H9 (cell line): ENCODE measurements around the gene RPL22L1. TPM values are rescaled to one million over a fixed set of nuclear protein-coding genes. Genes with fewer than 3 reads are reported as not detected.

Source experiments
- DNase-seq: peaks from one replicate; pipeline ENCODE4 v3.0.0-alpha.2; 2017
- H2AFZ ChIP-seq: one replicate; pipeline ENCODE4 v1.6.1; 2013; ENCODE audit warnings: mild to moderate bottlenecking, low read length, control low read depth, moderate library complexity
- H2AK5ac ChIP-seq: 2 replicates; pipeline ENCODE4 v1.6.1; 2013; ENCODE audit warnings: low read length, control low read depth, mixed read lengths; ENCODE audit not compliant: insufficient read length
- H2BK120ac ChIP-seq: one replicate; pipeline ENCODE4 v1.6.1; 2013; ENCODE audit warnings: low read depth, mild to moderate bottlenecking, low read length, control low read depth, inconsistent platforms; ENCODE audit not compliant: poor library complexity, severe bottlenecking
- H2BK12ac ChIP-seq: 2 replicates; pipeline ENCODE4 v1.6.1; 2013; ENCODE audit warnings: low read length, control low read depth, mixed read lengths, low read depth; ENCODE audit not compliant: insufficient read length
- H2BK15ac ChIP-seq: 2 replicates; pipeline ENCODE4 v1.6.1; 2013; ENCODE audit warnings: low read depth, low read length, control low read depth
- H2BK20ac ChIP-seq: one replicate; pipeline ENCODE4 v1.6.1; 2013; ENCODE audit warnings: low read depth, mild to moderate bottlenecking, low read length, control low read depth, inconsistent platforms; ENCODE audit not compliant: poor library complexity, severe bottlenecking
- H2BK5ac ChIP-seq: 2 replicates; pipeline ENCODE4 v1.6.1; 2013; ENCODE audit warnings: low read length, control low read depth, mixed read lengths; ENCODE audit not compliant: insufficient read length
- H3K14ac ChIP-seq: 2 replicates; pipeline ENCODE4 v1.6.1; 2013; ENCODE audit warnings: low read length, control low read depth; ENCODE audit not compliant: insufficient read depth
- H3K18ac ChIP-seq: 2 replicates; pipeline ENCODE4 v1.6.1; 2013; ENCODE audit warnings: low read depth, mild to moderate bottlenecking, mixed read lengths, low read length, control low read depth; ENCODE audit not compliant: insufficient read length
- H3K23ac ChIP-seq: 2 replicates; pipeline ENCODE4 v1.6.1; 2013; ENCODE audit warnings: low read length, control low read depth, mixed read lengths, low read depth; ENCODE audit not compliant: insufficient read length
- H3K23me2 ChIP-seq: 2 replicates; pipeline ENCODE4 v1.6.1; 2013; ENCODE audit warnings: low read depth, mild to moderate bottlenecking, mixed read lengths, low read length, control low read depth; ENCODE audit not compliant: insufficient read length, poor library complexity, severe bottlenecking
- H3K27ac ChIP-seq: 2 replicates; pipeline ENCODE4 v1.5.1; 2013; ENCODE audit warnings: low read length, control low read depth, mixed read lengths, low read depth; ENCODE audit not compliant: insufficient read length
- H3K27me3 ChIP-seq: 2 replicates; pipeline ENCODE4 v1.6.1; 2013; ENCODE audit warnings: low read length, control low read depth, inconsistent platforms; ENCODE audit not compliant: insufficient read depth
- H3K4ac ChIP-seq: 2 replicates; pipeline ENCODE4 v1.6.1; 2013; ENCODE audit warnings: low read depth, mild to moderate bottlenecking, control low read depth, inconsistent platforms, low read length, moderate library complexity
- H3K4me1 ChIP-seq: 2 replicates; pipeline ENCODE4 v1.6.1; 2013; ENCODE audit warnings: low read length, control low read depth, inconsistent platforms; ENCODE audit not compliant: insufficient read depth
- H3K4me2 ChIP-seq: 2 replicates; pipeline ENCODE4 v1.6.1; 2013; ENCODE audit warnings: low read length, control low read depth, mixed read lengths; ENCODE audit not compliant: insufficient read length, insufficient read depth
- H3K56ac ChIP-seq: 2 replicates; pipeline ENCODE4 v1.6.1; 2013; ENCODE audit warnings: low read depth, mild to moderate bottlenecking, mixed read lengths, low read length, control low read depth; ENCODE audit not compliant: insufficient read length
- H3K79me1 ChIP-seq: 2 replicates; pipeline ENCODE4 v1.6.1; 2013; ENCODE audit warnings: low read depth, mild to moderate bottlenecking, moderate library complexity, low read length, control low read depth, inconsistent platforms; ENCODE audit not compliant: insufficient read depth, poor library complexity, severe bottlenecking
- H3K79me2 ChIP-seq: 2 replicates; pipeline ENCODE4 v1.6.1; 2013; ENCODE audit warnings: low read length, control low read depth, inconsistent platforms; ENCODE audit not compliant: insufficient read depth
- H3K9ac ChIP-seq: 2 replicates; pipeline ENCODE4 v1.6.1; 2013; ENCODE audit warnings: low read length, control low read depth, mixed read lengths; ENCODE audit not compliant: insufficient read length; ENCODE audit errors: extremely low read depth
- H3K9me3 ChIP-seq: one replicate; pipeline ENCODE4 v1.6.1; 2013; ENCODE audit warnings: low read depth, low read length, inconsistent platforms; ENCODE audit not compliant: control insufficient read depth
- H3T11ph ChIP-seq: one replicate; pipeline ENCODE4 v1.6.1; 2013; ENCODE audit warnings: mild to moderate bottlenecking, low read length, control low read depth, inconsistent platforms
- H4K20me1 ChIP-seq: one replicate; pipeline ENCODE4 v1.6.1; 2013; ENCODE audit not compliant: control insufficient read depth, insufficient read length, insufficient read depth
- H4K5ac ChIP-seq: 2 replicates; pipeline ENCODE4 v1.6.1; 2013; ENCODE audit warnings: low read depth, mild to moderate bottlenecking, mixed read lengths, low read length, control low read depth; ENCODE audit not compliant: insufficient read length
- H4K8ac ChIP-seq: replicated peaks from 2 replicates; pipeline ENCODE4 v1.6.1; 2013; ENCODE audit warnings: low read length, control low read depth, mixed read lengths, low read depth; ENCODE audit not compliant: insufficient read length
- H4K91ac ChIP-seq: 2 replicates; pipeline ENCODE4 v1.6.1; 2013; ENCODE audit warnings: low read depth, mild to moderate bottlenecking, moderate library complexity, mixed read lengths, low read length, control low read depth; ENCODE audit not compliant: insufficient read length
- H3K27ac Mint-ChIP-seq, 3 experiments: 2 replicates in 2 of 3; 3 replicates in 1 of 3; pipeline ENCODE4 v1.8.0; 2020 to 2021; ENCODE audit warnings: mixed read lengths in 3 of 3, mild to moderate bottlenecking in 1 of 3, moderate library complexity in 1 of 3
- H3K27me3 Mint-ChIP-seq: 2 replicates; pipeline ENCODE4 v1.8.0; 2021; ENCODE audit warnings: low read depth, mild to moderate bottlenecking, moderate library complexity, mixed read lengths
- H3K36me3 Mint-ChIP-seq, 3 experiments: 2 replicates in 2 of 3; 3 replicates in 1 of 3; pipeline ENCODE4 v1.8.0; 2020 to 2021; ENCODE audit warnings: low read depth in 3 of 3, mixed read lengths in 3 of 3; ENCODE audit not compliant: insufficient read depth in 1 of 3
- H3K4me1 Mint-ChIP-seq, 2 experiments: 2 replicates each; pipeline ENCODE4 v1.8.0; 2020; ENCODE audit warnings: mixed read lengths in 2 of 2
- H3K4me3 Mint-ChIP-seq, 2 experiments: 2 replicates in 1 of 2; 3 replicates in 1 of 2; pipeline ENCODE4 v1.8.0; 2020 to 2021; ENCODE audit warnings: mild to moderate bottlenecking in 2 of 2, mixed read lengths in 2 of 2, moderate library complexity in 1 of 2
- H3K9me3 Mint-ChIP-seq, 2 experiments: 2 replicates in 1 of 2; 3 replicates in 1 of 2; pipeline ENCODE4 v1.8.0; 2020; ENCODE audit warnings: mild to moderate bottlenecking in 2 of 2, mixed read lengths in 2 of 2, moderate library complexity in 1 of 2
- CTCF ChIP-seq: fragments of 200-600 bp; sonication (generic); conservative IDR thresholded peaks from 3 replicates; pipeline ENCODE4 v1.8.0; 2021; ENCODE audit warnings: antibody characterized with exemption, mild to moderate bottlenecking
- WGBS: extraction: QIAGEN DNeasy Blood & Tissue Kit; methylation state at CpG from one replicate; pipeline ENCODE4 v1.1.7; 2013; ENCODE audit warnings: missing lambda C conversion rate, low lambda C conversion rate, mixed read lengths; ENCODE audit not compliant: insufficient read length; ENCODE audit errors: extremely low coverage; 5-methylcytosine and 5-hydroxymethylcytosine counted together
- total RNA-seq: library from RNA; stranded (reverse); gene quantifications from 2 replicates; pipeline ENCODE4 v1.2.1, GENCODE V29; 2021

Gene RPL22L1
- total RNA-seq, 1 experiment from 2014 or later: 100 TPM

DNA sequence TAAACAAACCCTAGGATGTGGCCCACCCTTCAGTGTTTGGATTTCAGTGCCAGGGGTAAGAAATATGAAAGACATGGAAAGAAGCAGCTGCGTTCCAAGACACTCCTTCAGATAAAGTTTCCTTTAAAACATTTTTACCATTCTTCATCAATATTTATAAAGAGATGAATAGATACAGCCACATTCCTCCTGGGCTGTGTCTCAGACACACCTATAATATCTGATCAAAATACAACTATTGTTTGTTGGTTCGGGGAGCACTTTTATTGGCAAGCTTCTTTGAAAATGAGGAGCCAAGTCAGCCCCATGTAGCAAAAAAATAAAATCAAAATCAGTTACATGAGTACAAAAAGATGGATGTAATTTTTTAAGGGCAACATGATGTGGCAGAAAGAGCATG lies 53.2 kb downstream of the RPL22L1 start:
- Histone ChIP-seq H3K4me2 (no peak overlapping the region), H3K23me2 (no peaks in the 10 kb centered on the region), H3K9ac (no peak overlapping the region), H3T11ph (no peak overlapping the region), H2BK5ac (no peak overlapping the region), H3K14ac (no peak overlapping the region), H2AFZ (no peak overlapping the region), H4K5ac (no peak overlapping the region), H2BK120ac (no peak overlapping the region), H3K4ac (no peak overlapping the region), H2BK15ac (no peak overlapping the region), H2BK20ac (no peak overlapping the region), H2AK5ac (no peak overlapping the region), H3K79me2 (no peaks in the 10 kb centered on the region), H3K18ac (no peak overlapping the region), H4K8ac (no peak overlapping the region), H3K9me3 (no peaks in the 10 kb centered on the region), H3K27ac (no peak overlapping the region), H3K27me3 (no peaks in the 10 kb centered on the region), H3K79me1 (no peaks in the 10 kb centered on the region), H3K4me1 (peaks cover 27% of the 10 kb centered on the region), H4K91ac (no peak overlapping the region), H3K56ac (no peak overlapping the region), H2BK12ac (no peak overlapping the region), H3K23ac (no peak overlapping the region), H4K20me1 (no peaks in the 10 kb centered on the region)
- Mint-ChIP-seq H3K36me3 (no peaks in the 10 kb centered on the region; a peak in 1 of 7 replicates), H3K9me3 (peaks cover 0 to 3% of the 10 kb centered on the region in 2 experiments; a peak in 4 of 5 replicates), H3K4me1 (peaks cover 79 to 80% of the 10 kb centered on the region in 2 experiments), H3K27ac (peak overlapping the region in 1 of 3 experiments; percentile 70; a peak in 1 of 7 replicates), H3K4me3 (no peak overlapping the region), H3K27me3 (peaks cover 12% of the 10 kb centered on the region)
- DNase-seq: no peak
- WGBS: no CpG with 5 or more reads among the region's 2 CpGs
- TF ChIP-seq CTCF: no peak
